22Rv1 (cell line): ENCODE results near the gene HTN3.
"Not testable (repeated sequence)": the region's sequence is repeated elsewhere in the genome, so short reads cannot be mapped to it uniquely, and the experiment has no call there.

Source experiments
- H3K27ac ChIP-seq: fragments of 450-650 bp; 2 replicates; pipeline ENCODE4 v1.5.1; 2017
- CTCF ChIP-seq: fragments of 450-650 bp; IDR thresholded peaks from 2 replicates; pipeline ENCODE4 v1.5.1; 2017; ENCODE audit warnings: mild to moderate bottlenecking
- ZFX ChIP-seq: fragments of 450-650 bp; IDR thresholded peaks from 2 replicates; pipeline ENCODE4 v1.6.1; 2017; ENCODE audit warnings: antibody characterized with exemption, borderline replicate concordance

The HTN3 gene

DNA sequence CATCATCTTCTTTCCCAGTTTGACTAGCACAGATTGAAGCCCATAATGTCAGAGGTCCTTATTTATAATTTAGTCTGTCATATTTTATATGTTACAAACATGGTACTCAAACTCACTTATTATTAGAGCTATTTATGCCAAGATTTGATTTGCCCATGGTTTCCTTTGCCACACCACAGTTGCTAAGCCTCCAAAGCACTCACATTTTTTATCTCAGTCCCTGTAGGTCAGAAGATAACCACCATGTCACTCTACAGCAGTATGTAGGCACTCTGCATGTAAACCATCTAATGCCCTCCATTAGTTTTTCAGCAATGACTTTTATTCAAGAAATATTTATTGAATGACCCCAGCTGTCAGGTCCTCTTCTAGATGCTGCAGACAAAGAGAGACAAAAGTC is 25.8 kb upstream of the HTN3 start:
- no peak overlapping the region for H3K27ac ChIP-seq
- no peak for TF ChIP-seq ZFX
- no peak for TF ChIP-seq CTCF

GRCh38 chr4:70008771-70009170 is 19.5 kb upstream of the HTN3 start:
- H3K27ac ChIP-seq = no peak overlapping the region
- TF ChIP-seq CTCF = no peak
- TF ChIP-seq ZFX = no peak

GRCh38 chr4:70019006-70019405 is 9.3 kb upstream of the HTN3 start:
- not testable (repeated sequence) for H3K27ac ChIP-seq

DNA sequence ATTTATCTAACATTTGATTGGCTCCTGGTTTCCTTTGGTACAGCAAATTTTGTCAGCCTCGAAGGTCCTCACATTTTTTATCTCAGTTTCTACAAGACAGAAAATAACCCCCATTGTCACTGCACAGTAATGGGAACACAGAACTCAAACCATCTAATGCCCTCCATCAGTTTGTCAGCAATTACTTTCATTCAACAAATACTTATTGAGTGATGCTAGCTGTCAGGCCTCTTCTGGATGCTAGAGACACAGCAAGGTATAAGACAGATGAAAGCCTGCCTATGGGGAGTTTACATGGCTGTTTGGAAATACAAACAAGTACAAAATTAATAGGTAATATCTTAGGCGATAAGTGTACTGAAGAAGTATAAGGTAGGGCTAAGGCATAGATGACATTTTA is 5.0 kb upstream of the HTN3 start:
- no peak overlapping the region for H3K27ac ChIP-seq
- TF ChIP-seq CTCF (no peak), ZFX (no peak)

- TF ChIP-seq ZFX = no peak
- TF ChIP-seq CTCF = no peak
- H3K27ac ChIP-seq = no peak overlapping the region
Observed at GRCh38 chr4:70027011-70027410, 1.2 kb upstream of the HTN3 start.

GRCh38 chr4:70037559-70037958 is 9.3 kb downstream of the HTN3 start:
- not testable (repeated sequence) for H3K27ac ChIP-seq

DNA sequence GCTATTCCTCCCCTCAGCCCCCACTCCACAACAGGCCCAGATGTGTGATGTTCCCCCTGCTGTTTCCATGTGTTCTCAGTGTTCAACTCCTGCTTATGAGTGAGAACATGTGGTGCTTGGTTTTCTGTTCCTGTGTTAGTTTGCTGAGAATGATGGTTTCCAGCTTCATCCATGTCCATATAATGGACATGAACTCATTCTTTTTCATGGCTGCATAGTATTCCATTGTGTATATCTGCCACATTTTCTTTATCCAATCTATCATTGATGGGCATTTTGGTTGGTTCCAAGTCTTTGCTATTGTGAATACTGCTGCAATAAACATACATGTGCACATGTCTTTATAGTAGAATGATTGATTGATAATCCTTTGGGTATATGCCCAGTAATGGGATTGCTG is 11.7 kb downstream of the HTN3 start:
- not testable (repeated sequence) for H3K27ac ChIP-seq

- H3K27ac ChIP-seq = no peak overlapping the region
- TF ChIP-seq CTCF = no peak
- TF ChIP-seq ZFX = no peak
Observed at GRCh38 chr4:70041652-70042286, 13.5 kb downstream of the HTN3 start.

DNA sequence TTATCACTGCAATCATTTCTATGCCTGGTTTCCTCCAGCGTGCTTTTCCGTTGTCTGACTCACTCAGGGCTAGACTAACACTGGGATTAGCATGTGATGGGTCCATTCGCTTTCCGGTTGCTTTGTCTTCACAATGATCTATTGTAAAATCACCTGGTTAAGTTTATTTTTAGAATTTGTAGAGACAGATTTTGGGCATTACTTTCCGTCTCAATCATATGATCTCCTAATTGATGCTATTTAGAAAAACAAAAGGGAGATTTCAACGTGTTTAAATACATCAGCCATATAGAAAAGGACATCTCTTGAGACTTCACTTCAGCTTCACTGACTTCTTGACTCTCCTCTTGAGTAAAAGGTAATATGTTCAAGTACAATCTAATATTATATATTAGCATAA is 21.9 kb downstream of the HTN3 start, which contains the start of gene HTN1:
Gene HTN1, plus strand, starts transcription at position 301 of the 400 bp plus-strand sequence. CDS start 2,639 bp downstream, outside the sequence.
- H3K27ac ChIP-seq = not testable (repeated sequence)

- H3K27ac ChIP-seq = peak overlapping the region; percentile 33
Observed at GRCh38 chr4:70056534-70056933, 28.3 kb downstream of the HTN3 start.
